A549 (cell line): Measurements from ENCODE around the gene SYNE2.

Source experiments
- FOSL2 ChIP-seq, 2 experiments: fragments of 450-650 bp in 1 of 2; fragments of >200 bp in 1 of 2; sonication (Bioruptor Twin) in 1 of 2; formaldehyde crosslinking; IDR thresholded peaks; 2 replicates each; pipeline versions ENCODE4 v1.5.0 to v1.6.1; 2016 to 2020; ENCODE audit warnings: mild to moderate bottlenecking in 1 of 2, moderate library complexity in 1 of 2
- HOXA7 ChIP-seq: fragments of 250-450 bp; sonication (Bioruptor Pico); IDR thresholded peaks from 2 replicates; pipeline ENCODE4 v1.5.0; 2020; ENCODE audit warnings: mild to moderate bottlenecking, moderate library complexity
- MAFK ChIP-seq: fragments of 450-650 bp; IDR thresholded peaks from 2 replicates; pipeline ENCODE4 v1.6.1; 2014; ENCODE audit not compliant: partially characterized antibody
- MYC ChIP-seq: IDR thresholded peaks from 2 replicates; pipeline ENCODE4 v1.6.1; 2012; ENCODE audit warnings: mild to moderate bottlenecking, inconsistent platforms, low read length, improper control_type of control experiment, borderline replicate concordance
- NFE2L2 ChIP-seq: fragments of 150-350 bp; conservative IDR thresholded peaks from 2 replicates; pipeline ENCODE4 v1.6.1; 2014; ENCODE audit warnings: low read length
- PHF8 ChIP-seq: fragments of 200-600 bp; sonication (generic); IDR thresholded peaks from 2 replicates; pipeline ENCODE4 v1.6.1; 2016; ENCODE audit warnings: low read depth, mild to moderate bottlenecking, antibody characterized with exemption, moderate library complexity, borderline replicate concordance
- RCOR1 ChIP-seq: fragments of 150-350 bp; IDR thresholded peaks from 2 replicates; pipeline ENCODE4 v1.6.1; 2014; ENCODE audit warnings: antibody characterized with exemption, low read length, low read depth
- SREBF2 ChIP-seq: fragments of 450-650 bp; IDR thresholded peaks from 2 replicates; pipeline ENCODE4 v1.6.1; 2014; ENCODE audit warnings: mild to moderate bottlenecking, moderate library complexity
- ZNF302 ChIP-seq: fragments of 250-450 bp; sonication (Bioruptor Pico); IDR thresholded peaks from 2 replicates; pipeline ENCODE4 v1.9.0; 2021; ENCODE audit warnings: inconsistent platforms, mild to moderate bottlenecking, moderate library complexity
- TF ChIP-seq, protein P1 (sequence below): fragments of >200 bp; sonication (Bioruptor Twin); formaldehyde crosslinking; IDR thresholded peaks from 3 replicates; pipeline ENCODE4 v1.5.1; 2016
- TF ChIP-seq, protein P2 (sequence below): IDR thresholded peaks from 2 replicates; pipeline ENCODE4 v1.6.1; 2012; ENCODE audit warnings: low read depth, borderline replicate concordance

DNA sequence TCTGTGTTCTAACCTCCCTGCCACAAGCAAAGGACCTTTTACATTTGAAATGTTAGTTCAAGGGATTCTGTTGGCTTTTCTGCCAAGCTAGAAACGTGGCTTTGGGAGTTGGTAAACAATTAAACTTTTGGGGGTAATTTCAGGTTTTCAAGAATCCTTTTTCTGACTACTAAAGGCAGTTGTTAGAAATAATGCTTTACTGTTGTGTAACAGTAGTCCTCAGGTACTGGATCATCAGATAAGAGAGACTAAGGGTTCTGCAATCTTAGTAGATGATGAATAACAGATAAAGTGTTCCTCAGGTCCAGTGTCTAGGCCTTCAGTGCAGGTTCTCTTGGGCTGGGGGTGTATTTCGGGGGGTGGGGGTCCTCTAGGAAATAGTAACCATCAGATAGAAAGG lies 192.3 kb downstream of the SYNE2 start:
- no peak for TF ChIP-seq PHF8
- TF ChIP-seq, protein P1, sequence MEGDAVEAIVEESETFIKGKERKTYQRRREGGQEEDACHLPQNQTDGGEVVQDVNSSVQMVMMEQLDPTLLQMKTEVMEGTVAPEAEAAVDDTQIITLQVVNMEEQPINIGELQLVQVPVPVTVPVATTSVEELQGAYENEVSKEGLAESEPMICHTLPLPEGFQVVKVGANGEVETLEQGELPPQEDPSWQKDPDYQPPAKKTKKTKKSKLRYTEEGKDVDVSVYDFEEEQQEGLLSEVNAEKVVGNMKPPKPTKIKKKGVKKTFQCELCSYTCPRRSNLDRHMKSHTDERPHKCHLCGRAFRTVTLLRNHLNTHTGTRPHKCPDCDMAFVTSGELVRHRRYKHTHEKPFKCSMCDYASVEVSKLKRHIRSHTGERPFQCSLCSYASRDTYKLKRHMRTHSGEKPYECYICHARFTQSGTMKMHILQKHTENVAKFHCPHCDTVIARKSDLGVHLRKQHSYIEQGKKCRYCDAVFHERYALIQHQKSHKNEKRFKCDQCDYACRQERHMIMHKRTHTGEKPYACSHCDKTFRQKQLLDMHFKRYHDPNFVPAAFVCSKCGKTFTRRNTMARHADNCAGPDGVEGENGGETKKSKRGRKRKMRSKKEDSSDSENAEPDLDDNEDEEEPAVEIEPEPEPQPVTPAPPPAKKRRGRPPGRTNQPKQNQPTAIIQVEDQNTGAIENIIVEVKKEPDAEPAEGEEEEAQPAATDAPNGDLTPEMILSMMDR, result no peak
- TF ChIP-seq, protein P2, sequence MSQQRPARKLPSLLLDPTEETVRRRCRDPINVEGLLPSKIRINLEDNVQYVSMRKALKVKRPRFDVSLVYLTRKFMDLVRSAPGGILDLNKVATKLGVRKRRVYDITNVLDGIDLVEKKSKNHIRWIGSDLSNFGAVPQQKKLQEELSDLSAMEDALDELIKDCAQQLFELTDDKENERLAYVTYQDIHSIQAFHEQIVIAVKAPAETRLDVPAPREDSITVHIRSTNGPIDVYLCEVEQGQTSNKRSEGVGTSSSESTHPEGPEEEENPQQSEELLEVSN, result no peak
- no peak for TF ChIP-seq SREBF2
- no peak for TF ChIP-seq FOSL2 (IDR thresholded peaks at IDR 0.05)
- no peak for TF ChIP-seq FOSL2 (CRISPR knock-in tag; IDR thresholded peaks at IDR 0.05)
- no peak for TF ChIP-seq NFE2L2
- TF ChIP-seq MAFK, result no peak
- no peak for TF ChIP-seq RCOR1
- TF ChIP-seq MYC, result no peak
- no peak for TF ChIP-seq HOXA7
- no peak for TF ChIP-seq ZNF302
